Midbrain (tissue), 1 donor: ENCODE measurements around the gene CCNG2.

Source experiments
- DNase-seq: peaks from one replicate; lab custom pipeline; 2025; lab: John Stamatoyannopoulos, UW

CCNG2 gene

GRCh38 chr4:77203380-77204197 lies 46.6 kb downstream of the CCNG2 start:
- DNase-seq = peak; percentile 88

GRCh38 chr4:77204621-77205020 lies 47.6 kb downstream of the CCNG2 start:
- DNase-seq = no peak

DNA sequence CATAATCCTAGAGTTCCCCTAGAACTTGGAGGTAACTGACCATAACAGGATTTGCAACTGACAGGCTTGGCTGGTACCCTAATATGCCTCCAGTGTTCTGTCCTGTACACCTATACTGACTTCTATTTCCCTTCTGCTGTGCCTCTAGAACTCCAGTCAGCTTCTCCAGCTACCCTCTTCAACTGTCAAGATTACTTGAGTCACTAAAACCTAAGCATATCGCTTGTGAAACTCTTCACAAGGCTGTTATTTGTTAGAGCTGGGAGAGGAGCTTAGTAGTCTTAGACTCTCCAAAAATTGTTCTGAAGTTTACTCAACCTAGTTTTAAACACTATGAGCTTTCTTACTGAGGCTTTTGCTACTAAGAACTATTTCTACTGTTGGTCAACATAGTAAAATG lies 52.0 kb downstream of the CCNG2 start:
- DNase-seq = no peak

- DNase-seq = no peak
Measured at GRCh38 chr4:77209936-77210335, 52.9 kb downstream of the CCNG2 start.

- DNase-seq = no peak
Measured at GRCh38 chr4:77215107-77215506, 58.1 kb downstream of the CCNG2 start.

DNA sequence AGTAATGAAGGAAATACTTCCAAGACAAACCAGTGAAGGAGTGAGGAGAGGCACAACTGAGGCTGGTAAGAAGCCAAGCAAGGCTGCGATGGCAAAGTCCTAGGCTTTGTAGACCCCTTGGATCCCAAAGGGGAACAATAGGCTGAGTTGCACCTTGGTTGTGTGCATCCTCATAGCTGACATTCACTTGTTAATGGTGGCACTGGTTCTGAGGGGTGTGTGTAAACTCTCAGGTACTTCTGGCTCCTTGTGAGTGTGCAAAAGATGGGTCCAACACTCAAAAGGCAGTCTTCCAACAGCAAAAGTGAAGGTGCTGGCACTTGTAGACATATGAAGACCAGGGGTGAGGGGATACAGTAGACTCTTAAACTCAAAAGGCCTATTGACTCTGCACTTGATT lies 60.5 kb downstream of the CCNG2 start:
- no peak for DNase-seq

DNA sequence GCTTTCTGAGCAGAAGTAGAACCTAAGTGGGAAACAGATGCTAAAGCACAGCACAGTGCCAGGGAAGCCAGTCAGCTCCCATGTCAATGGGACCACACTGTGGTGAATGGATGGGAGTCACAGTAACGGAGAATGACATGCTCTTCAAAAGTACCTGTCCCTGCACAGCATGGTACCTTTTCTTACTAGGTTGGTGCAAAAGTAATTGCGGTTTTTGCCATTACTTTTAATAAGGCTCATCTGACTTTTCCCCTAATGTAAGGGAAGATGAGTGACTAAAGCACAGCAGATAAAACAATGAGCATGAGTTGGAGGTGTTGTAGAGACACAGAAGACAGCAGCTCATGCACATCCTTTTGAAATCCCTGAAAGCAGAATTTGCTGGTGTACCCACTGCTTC lies 62.3 kb downstream of the CCNG2 start:
- no peak for DNase-seq
